GM19467 (cell line): ENCODE results near the gene PDE4DIP.
"Not testable (repeated sequence)": the region's sequence is repeated elsewhere in the genome, so short reads cannot be mapped to it uniquely, and the experiment has no call there.

Source experiments
- ATAC-seq: cut with Tn5 transposase; IDR thresholded peaks from one replicate; pipeline ENCODE4 v1.9.1; 2021; ENCODE audit warnings: mild to moderate bottlenecking, moderate library complexity; ENCODE audit not compliant: unreplicated experiment

The PDE4DIP gene

DNA sequence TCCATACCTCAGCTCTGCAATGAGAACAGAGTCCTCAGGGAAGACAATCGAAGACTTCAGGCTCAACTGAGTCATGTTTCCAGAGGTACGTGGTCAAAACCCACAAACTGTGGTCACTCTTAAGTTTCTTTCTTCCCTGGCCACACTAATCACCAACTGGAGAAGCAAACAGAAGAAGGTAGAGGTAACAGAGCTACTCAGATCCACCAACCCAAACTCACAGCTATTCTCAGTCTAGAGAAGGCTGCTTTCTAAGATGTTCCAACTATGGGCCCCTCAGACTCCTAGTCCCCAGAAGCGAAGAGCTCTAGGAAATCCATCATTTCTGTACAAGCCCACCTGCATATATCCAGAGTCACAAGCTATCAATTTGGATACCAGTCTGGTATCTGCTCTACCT is 174.3 kb downstream of the PDE4DIP start:
- not testable (repeated sequence) for ATAC-seq

DNA sequence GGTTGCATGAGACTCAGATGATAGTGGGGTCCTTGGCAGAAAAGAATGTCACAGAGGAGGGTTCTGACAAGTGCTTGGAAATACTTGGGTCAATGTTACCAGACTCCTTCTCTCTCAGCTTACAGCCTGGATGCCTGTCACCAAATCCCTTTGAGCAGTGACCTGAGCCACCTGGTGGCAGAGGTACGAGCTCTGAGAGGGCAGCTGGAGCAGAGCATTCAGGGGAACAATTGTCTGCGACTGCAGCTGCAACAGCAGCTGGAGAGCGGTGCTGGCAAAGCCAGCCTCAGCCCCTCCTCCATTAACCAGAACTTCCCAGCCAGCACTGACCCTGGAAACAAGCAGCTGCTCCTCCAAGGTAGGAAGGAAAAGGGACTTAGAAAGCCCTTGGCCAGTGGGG is 180.1 kb downstream of the PDE4DIP start:
- ATAC-seq: not testable (repeated sequence)

DNA sequence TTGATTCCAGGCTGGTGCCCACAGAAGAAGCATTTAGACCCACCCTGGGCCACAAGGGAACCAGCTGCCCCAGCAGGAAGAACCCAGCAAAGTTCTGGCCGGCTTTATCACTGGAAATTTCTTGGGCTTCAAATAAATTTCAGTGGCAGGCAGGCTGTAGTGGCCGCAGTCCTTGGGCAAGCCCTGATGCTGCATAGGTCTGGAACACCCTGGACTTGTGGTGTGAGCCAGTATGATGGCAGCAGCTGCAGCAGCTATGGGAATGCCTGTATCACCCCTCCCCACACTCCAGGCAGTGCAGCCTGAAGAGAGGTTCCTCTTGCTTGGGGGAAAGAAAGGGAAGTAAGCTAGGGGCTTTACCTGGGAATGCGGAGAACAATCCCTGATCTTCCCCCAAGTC is 189.7 kb downstream of the PDE4DIP start:
- ATAC-seq: not testable (repeated sequence)

DNA sequence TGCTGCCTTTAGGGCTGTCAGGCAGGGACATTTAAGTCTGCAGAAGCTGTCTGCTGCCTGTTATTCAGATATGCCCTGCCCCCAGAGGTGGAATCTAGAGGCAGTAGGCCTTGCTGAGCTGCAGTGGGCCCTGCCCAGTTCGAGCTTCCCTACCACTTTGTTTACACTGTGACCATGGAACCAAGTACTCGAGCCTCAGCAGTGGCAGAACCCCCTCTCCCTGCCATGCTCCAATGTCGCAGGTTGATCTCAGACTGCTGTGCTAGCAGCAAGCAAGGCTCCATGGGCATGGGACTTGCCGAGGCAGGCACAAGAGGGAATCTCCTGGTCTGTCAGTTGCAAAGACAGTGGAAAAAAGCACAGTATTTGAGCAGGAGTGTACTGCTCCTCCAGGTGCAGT is 198.8 kb downstream of the PDE4DIP start:
- not testable (repeated sequence) for ATAC-seq

DNA sequence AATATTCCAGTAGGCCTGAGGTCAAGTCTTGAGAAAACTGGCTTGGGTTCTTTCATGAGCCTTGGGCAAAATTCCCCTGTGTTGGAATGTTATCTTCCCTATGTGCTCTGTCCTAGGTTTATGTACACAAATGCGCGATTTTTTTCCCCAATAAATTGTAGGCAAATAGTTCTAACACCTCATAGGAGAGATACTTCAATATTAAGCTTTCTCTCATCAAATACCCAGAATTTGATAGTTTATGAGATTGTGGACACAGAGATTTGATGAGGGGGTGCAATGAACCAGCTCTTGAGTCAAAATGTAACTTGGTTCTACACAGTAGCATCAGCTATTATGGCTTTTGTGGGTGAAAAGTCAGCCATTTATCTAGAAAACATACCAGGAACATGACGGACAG is 220.4 kb downstream of the PDE4DIP start:
- not testable (repeated sequence) for ATAC-seq

DNA sequence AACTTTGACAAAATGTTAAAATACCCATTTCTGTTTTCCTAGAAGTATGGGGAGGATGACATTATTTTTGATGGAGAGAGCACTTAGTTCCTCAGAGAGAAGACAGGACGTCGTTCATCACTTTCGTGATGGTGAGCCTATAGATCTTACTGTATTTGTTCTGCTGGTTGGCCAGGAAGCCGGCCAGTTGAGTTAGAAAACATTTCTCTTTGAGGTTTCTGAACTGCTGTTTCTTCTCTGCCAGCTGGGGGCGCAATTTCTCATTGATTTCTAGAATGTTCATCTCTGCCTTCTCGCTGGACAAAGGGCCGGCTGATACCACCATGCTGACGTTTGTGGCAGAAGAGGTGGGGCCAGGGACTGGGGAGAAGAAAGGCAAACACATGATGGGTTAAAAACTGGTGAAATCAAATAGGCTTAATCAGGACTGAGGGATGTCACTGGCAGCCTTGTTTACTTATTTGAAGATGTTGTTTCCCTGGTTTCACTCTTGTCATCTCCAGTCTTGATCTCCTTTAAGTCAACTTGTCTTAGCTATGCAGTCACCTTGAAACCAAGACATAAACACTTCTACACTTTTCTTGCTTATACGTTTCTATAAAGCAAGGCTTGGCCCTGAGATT is 231.4 kb downstream of the PDE4DIP start:
- ATAC-seq: not testable (repeated sequence)
